GM19043 (cell line): ENCODE results near the gene PPP6R1.

Experiments
- ATAC-seq: cut with Tn5 transposase; IDR thresholded peaks from one replicate; pipeline ENCODE4 v1.9.1; 2021; ENCODE audit warnings: low read depth; ENCODE audit not compliant: unreplicated experiment

The PPP6R1 gene

DNA sequence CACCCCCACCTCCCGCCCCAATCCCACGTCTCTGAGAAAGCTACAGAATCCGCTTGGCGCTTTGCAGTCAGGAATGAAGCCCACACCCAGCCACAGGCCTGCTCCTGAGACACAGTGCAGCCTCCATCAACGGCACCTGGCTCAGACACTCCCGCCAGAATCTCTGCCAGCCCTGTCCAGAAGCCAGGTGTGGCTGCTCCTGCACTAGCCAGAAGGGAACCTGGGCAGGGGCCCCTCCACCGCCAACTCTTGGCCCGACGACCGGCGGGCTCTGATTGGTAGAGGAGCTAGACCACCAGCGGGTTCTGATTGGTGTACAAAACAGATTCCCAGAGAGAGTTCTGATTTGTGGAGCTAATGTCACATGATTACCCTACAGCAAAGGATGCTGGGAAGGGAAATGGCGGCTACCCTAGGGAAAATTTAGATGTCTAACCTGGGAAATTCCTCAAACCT lies 2.9 kb upstream of the PPP6R1 start:
- no peak for ATAC-seq

DNA sequence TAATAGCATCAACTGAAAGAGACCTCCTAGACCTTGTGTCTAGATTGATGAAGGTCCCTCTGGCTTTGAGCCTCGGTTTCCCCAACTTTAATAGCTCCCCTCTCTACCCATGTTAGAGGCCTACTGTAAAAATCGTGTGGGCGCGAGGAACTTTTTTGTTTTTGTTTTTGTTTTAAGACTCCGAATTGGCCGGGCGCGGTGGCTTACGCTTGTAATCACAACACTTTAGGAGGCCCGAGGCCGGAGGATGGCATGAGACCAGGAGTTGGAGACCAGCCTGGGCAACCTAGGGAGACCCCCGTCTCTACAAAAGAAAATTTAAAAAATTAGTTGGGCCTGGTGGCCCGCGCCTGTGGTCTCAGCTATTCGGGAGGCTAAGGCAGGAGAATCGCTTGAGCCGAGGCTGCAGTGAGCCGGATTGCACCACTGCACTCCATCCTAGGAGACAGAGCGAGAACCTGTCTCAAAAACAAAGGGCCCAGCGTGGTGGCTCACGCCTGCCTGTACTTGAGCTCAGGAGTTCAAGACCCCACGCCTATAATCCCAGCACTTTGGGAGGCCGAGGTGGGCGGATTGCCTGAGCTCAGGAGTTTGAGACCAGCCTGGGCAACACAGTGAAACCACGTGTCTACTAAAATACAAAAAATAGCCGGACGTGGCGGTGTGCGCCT lies 858 bp upstream of the PPP6R1 start:
- no peak for ATAC-seq

GRCh38 chr19:55258476-55258827 lies 365 bp downstream of the PPP6R1 start:
- ATAC-seq, result no peak

GRCh38 chr19:55257461-55258420 lies 1.1 kb downstream of the PPP6R1 start:
- ATAC-seq, result no peak

GRCh38 chr19:55256562-55257460 lies 2.0 kb downstream of the PPP6R1 start:
- no peak for ATAC-seq

DNA sequence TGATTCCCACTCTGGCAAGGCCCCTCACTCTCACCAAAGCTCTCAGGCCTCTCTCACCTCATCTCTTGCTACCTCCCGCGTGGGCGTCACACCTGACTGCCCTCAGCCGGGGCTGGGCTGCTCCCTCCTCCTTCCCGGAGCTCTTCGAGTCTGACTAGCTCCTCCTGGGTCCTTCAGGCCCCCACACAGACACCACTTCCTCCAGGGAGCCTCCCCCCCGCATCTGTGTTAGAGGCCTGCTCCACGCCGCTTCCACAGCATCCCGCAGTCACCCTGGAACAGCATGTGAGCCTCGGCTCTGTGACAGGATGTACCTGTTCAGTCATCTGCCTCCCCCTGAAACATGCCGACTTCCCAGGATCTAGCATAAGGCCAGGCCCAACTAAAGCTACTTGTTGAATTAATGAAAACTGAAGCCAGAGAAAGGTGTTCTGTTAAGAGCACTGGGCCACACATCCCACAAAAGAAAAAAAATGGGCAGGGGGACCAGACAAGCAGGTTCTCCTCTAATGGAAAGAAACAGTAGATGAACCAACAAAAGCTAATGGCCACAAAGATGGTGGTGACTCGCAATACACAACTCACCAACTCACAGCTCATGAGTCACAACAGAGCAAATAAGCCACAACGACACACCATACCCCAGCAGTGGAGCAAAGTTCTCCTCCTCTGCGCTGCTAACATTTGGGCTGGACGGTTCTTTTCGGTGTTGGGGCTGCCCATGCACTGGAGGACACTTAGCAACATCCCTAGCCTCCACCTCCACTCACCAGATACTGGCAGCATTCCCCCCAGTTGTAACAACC lies 3.0 kb downstream of the PPP6R1 start:
- ATAC-seq, result no peak

- ATAC-seq, result no peak
Measured at GRCh38 chr19:55254625-55254977, 4.2 kb downstream of the PPP6R1 start.

GRCh38 chr19:55253842-55254624 lies 4.8 kb downstream of the PPP6R1 start:
- peak; percentile 66 for ATAC-seq

GRCh38 chr19:55252760-55253663 lies 5.8 kb downstream of the PPP6R1 start:
- no peak for ATAC-seq

GRCh38 chr19:55251341-55252081 lies 7.3 kb downstream of the PPP6R1 start:
- ATAC-seq, result no peak

- ATAC-seq, result no peak
Measured at GRCh38 chr19:55250262-55251036, 8.4 kb downstream of the PPP6R1 start.

GRCh38 chr19:55249841-55250240 lies 9.0 kb downstream of the PPP6R1 start:
- ATAC-seq, result no peak

- ATAC-seq, result no peak
Measured at GRCh38 chr19:55248704-55249103, 10.1 kb downstream of the PPP6R1 start.

DNA sequence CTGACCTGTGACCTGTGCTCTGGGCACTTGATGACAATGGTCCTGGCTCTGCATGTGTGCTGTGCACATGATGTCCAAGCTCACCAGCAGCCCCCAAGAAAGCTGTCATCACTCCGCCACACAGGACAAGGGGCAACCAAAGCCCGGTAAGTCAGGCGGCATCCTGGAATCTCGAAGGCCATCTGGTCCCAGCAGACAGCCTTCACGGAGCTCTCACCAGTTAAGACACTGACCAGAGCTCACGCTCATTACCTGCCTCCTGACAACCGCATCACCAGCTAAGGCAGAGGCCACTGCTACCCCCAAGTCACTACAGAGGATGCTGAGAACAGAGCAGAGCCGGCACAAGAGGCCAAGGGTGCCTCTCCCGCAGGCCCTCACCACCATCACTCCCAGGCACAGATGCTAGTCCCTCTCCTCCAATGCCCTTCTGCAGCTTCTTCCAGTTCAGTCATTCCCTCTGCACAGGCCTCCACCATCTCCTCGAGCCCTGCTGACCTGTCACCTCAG lies 10.6 kb downstream of the PPP6R1 start:
- ATAC-seq, result no peak

- ATAC-seq, result no peak
Measured at GRCh38 chr19:55247621-55248099, 11.2 kb downstream of the PPP6R1 start.
